ENCODE data around the gene CDH22. TPM values are rescaled to one million over a fixed set of nuclear protein-coding genes. Genes with fewer than 3 reads are reported as not detected.

CDH22 gene
- total and polyA plus RNA-seq, 4 donors: 0.03 to 0.25 (median 0.09) TPM

DNA sequence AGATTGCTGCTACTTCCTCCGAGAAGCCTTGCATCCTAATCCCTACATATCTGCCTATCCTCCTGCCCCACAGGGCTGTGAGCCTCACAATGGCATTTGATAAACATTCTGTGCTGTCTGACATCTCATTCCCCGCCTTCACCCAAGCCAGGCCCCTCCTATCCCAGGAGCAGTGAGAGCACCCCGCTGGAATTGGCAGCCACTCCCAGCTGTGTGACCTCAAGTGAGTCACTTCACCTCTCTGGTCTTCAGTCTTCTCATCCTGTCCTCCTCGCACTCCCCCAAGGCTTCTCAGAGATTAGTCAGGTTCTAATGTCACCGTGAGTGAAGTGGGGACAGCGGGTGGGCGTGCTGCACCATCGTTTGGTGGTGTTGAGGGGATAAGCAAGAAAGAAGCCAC, 81.7 kb downstream of the CDH22 start:
- ATAC-seq (ENCODE audit: insufficient read depth, low FRiP score) (no peak), DNase-seq (no peak)
- no peak overlapping the region for H3K4me3 ChIP-seq
- H3K27me3 ChIP-seq (ENCODE audit: control insufficient read depth in 3 of 3, insufficient read depth in 3 of 3, low read length in 2 of 3): peaks cover 0 to 11% (median 2%) of the 10 kb centered on the region in 3 donors
- H3K9me3 ChIP-seq (ENCODE audit: control insufficient read depth in 4 of 4, insufficient read depth in 3 of 4, low read length in 3 of 4): peaks cover 0 to 6% (median 0%) of the 10 kb centered on the region in 4 donors
- no peak overlapping the region for H3K27ac ChIP-seq (ENCODE audit: low read depth in 1 of 2, low read length in 1 of 2)
- no peak overlapping the region for H3K9ac ChIP-seq (ENCODE audit: insufficient read depth in 1 of 2, low read length in 2 of 2)
- H3K4me1 ChIP-seq (ENCODE audit: control insufficient read depth in 5 of 5, insufficient read depth in 5 of 5, low read length in 5 of 5): no peaks in the 10 kb centered on the region
- no peaks in the 10 kb centered on the region for H3K36me3 ChIP-seq (ENCODE audit: control insufficient read depth in 4 of 4, insufficient read depth in 4 of 4, low read length in 4 of 4)
- 49 to 67% methylated on average over 8 of the region's 8 CpGs for WGBS, 2 donors
- TF ChIP-seq, protein P1, sequence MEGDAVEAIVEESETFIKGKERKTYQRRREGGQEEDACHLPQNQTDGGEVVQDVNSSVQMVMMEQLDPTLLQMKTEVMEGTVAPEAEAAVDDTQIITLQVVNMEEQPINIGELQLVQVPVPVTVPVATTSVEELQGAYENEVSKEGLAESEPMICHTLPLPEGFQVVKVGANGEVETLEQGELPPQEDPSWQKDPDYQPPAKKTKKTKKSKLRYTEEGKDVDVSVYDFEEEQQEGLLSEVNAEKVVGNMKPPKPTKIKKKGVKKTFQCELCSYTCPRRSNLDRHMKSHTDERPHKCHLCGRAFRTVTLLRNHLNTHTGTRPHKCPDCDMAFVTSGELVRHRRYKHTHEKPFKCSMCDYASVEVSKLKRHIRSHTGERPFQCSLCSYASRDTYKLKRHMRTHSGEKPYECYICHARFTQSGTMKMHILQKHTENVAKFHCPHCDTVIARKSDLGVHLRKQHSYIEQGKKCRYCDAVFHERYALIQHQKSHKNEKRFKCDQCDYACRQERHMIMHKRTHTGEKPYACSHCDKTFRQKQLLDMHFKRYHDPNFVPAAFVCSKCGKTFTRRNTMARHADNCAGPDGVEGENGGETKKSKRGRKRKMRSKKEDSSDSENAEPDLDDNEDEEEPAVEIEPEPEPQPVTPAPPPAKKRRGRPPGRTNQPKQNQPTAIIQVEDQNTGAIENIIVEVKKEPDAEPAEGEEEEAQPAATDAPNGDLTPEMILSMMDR (IDR thresholded peaks at IDR 0.05; ENCODE audit: control extremely low read depth, extremely low read depth): no peak

DNA sequence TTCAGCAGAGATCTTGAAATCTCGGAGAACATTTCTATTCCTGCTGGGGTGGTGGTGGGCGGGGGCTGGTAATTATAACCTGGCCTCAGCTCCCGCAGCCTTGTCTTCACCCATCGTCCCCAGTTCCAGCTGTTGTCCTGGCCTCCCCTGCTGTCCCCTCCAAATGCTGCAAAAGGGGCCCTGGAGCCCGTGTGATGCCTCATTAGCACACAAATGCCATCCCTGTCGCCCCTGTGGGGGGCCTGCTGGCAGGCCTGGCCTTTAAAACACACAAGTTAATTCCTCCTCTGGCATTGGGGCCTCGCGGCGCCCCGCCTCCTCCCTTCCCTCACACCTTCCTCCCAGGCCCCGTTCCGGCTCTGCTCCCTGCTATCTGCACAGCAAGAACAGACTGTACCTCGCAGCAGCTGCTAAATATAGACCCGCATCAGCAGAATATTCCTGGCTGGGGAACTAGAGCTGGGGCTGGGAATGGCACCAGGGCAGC, 85.7 kb downstream of the CDH22 start:
- Histone ChIP-seq H3K9ac (ENCODE audit: insufficient read depth in 1 of 2, low read length in 2 of 2) (no peak overlapping the region), H3K9me3 (ENCODE audit: control insufficient read depth in 4 of 4, insufficient read depth in 3 of 4, low read length in 3 of 4) (peaks cover 0 to 3% (median 0%) of the 10 kb centered on the region in 4 donors), H3K4me3 (no peak overlapping the region), H3K27ac (ENCODE audit: low read depth in 1 of 2, low read length in 1 of 2) (peak overlapping the region in 1 of 2 donors; percentile 90), H3K36me3 (ENCODE audit: control insufficient read depth in 4 of 4, insufficient read depth in 4 of 4, low read length in 4 of 4) (no peaks in the 10 kb centered on the region), H3K27me3 (ENCODE audit: control insufficient read depth in 3 of 3, insufficient read depth in 3 of 3, low read length in 2 of 3) (peaks cover 0 to 12% (median 2%) of the 10 kb centered on the region in 3 donors), H3K4me1 (ENCODE audit: control insufficient read depth in 5 of 5, insufficient read depth in 5 of 5, low read length in 5 of 5) (no peaks in the 10 kb centered on the region)
- 33 to 51% methylated on average over 14 of the region's 14 CpGs for WGBS, 2 donors
- TF ChIP-seq, protein P1 (IDR thresholded peaks at IDR 0.05; ENCODE audit: control extremely low read depth, extremely low read depth): no peak
- no peak for DNase-seq
- ATAC-seq (ENCODE audit: insufficient read depth, low FRiP score): no peak

DNA sequence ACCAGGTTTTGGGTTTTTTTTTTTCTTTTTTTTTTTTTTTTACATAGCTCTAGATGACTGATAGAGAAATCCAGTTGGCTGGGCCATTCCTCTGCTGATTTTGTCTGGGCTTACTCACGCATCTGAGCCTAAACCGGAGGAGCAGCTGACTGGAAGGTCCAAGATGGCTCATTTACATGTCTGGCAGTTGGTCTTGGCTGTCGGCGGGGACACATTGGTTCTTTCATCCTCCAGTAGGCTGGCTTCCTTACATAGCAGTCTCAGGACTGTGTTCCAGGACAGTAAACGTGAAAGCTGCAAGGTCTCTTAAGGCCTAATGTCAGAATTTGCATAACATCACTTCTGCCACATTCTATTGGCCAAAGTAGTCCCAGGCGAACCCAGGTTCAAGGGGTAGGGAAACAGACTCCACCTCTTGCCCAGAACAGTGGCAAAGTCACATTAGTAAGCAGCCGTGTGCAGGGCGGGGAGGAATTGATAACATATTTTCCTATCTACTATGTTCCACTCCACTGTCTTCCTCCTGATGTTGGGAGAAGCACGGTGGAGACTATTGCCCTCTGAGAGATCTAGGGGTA, 87.0 kb downstream of the CDH22 start:
- H3K36me3 ChIP-seq (ENCODE audit: control insufficient read depth in 4 of 4, insufficient read depth in 4 of 4, low read length in 4 of 4): no peaks in the 10 kb centered on the region
- H3K9ac ChIP-seq (ENCODE audit: insufficient read depth in 1 of 2, low read length in 2 of 2): no peak overlapping the region
- TF ChIP-seq, protein P1 (IDR thresholded peaks at IDR 0.05; ENCODE audit: control extremely low read depth, extremely low read depth): no peak
- no peak for ATAC-seq (ENCODE audit: insufficient read depth, low FRiP score)
- peaks cover 0 to 12% (median 2%) of the 10 kb centered on the region in 3 donors for H3K27me3 ChIP-seq (ENCODE audit: control insufficient read depth in 3 of 3, insufficient read depth in 3 of 3, low read length in 2 of 3)
- WGBS, 2 donors: 78 to 90% methylated on average over 9 of the region's 9 CpGs
- no peak overlapping the region for H3K27ac ChIP-seq (ENCODE audit: low read depth in 1 of 2, low read length in 1 of 2)
- H3K9me3 ChIP-seq (ENCODE audit: control insufficient read depth in 4 of 4, insufficient read depth in 3 of 4, low read length in 3 of 4): no peaks in the 10 kb centered on the region
- no peak for DNase-seq
- H3K4me3 ChIP-seq: no peak overlapping the region
- H3K4me1 ChIP-seq (ENCODE audit: control insufficient read depth in 5 of 5, insufficient read depth in 5 of 5, low read length in 5 of 5): no peaks in the 10 kb centered on the region

Measured in lung (tissue), 12 donors.